Stimulated activated CD8-positive, alpha-beta memory T cell treated with anti-CD3 and anti-CD28 coated beads, Interleukin-4, amount 100 ng/mL, for 4 hours (primary cell): ENCODE results near the gene SLC44A1.
"Not testable (repeated sequence)": the region's sequence is repeated elsewhere in the genome, so short reads cannot be mapped to it uniquely, and the experiment has no call there.

Experiments used
- DNase-seq, 2 donors: peaks; one replicate each; pipeline ENCODE4 v3.0.0-alpha.2; 2020; ENCODE audit warnings: low read depth in 2 of 2, low spot score in 1 of 2

The SLC44A1 gene

GRCh38 chr9:105242062-105242461, 2.4 kb upstream of the SLC44A1 start:
- DNase-seq: no peak

- DNase-seq: no peak
Measured at GRCh38 chr9:105242557-105242956, 1.9 kb upstream of the SLC44A1 start.

GRCh38 chr9:105243015-105243686, 1.3 kb upstream of the SLC44A1 start:
- no peak for DNase-seq

GRCh38 chr9:105244734-105245028, 230 bp downstream of the SLC44A1 start:
- DNase-seq: no peak

- DNase-seq: peak; percentile 1 to 2
Measured at GRCh38 chr9:105245029-105245890, 809 bp downstream of the SLC44A1 start.

GRCh38 chr9:105245891-105246161, 1.4 kb downstream of the SLC44A1 start:
- no peak for DNase-seq

- DNase-seq: no peak
Measured at GRCh38 chr9:105246656-105247173, 2.3 kb downstream of the SLC44A1 start.

GRCh38 chr9:105248691-105249090, 4.2 kb downstream of the SLC44A1 start:
- no peak for DNase-seq

- DNase-seq: no peak
Measured at GRCh38 chr9:105251133-105251532, 6.7 kb downstream of the SLC44A1 start.

GRCh38 chr9:105251733-105252404, 7.4 kb downstream of the SLC44A1 start:
- no peak for DNase-seq

GRCh38 chr9:105252405-105252756, 7.9 kb downstream of the SLC44A1 start:
- DNase-seq: no peak

GRCh38 chr9:105254226-105254625, 9.8 kb downstream of the SLC44A1 start:
- no peak for DNase-seq

GRCh38 chr9:105255421-105255820, 11.0 kb downstream of the SLC44A1 start:
- DNase-seq: no peak

GRCh38 chr9:105256569-105256968, 12.1 kb downstream of the SLC44A1 start:
- not testable (repeated sequence) for DNase-seq

- DNase-seq: no peak
Measured at GRCh38 chr9:105257809-105258208, 13.4 kb downstream of the SLC44A1 start.

- no peak for DNase-seq
Measured at GRCh38 chr9:105258225-105258737, 13.8 kb downstream of the SLC44A1 start.

- DNase-seq: no peak
Measured at GRCh38 chr9:105259274-105259673, 14.8 kb downstream of the SLC44A1 start.

GRCh38 chr9:105259731-105260612, 15.5 kb downstream of the SLC44A1 start:
- DNase-seq: no peak

- DNase-seq: no peak
Measured at GRCh38 chr9:105262497-105262896, 18.0 kb downstream of the SLC44A1 start.

GRCh38 chr9:105264380-105264779, 19.9 kb downstream of the SLC44A1 start:
- DNase-seq: no peak

- not testable (repeated sequence) for DNase-seq
Measured at GRCh38 chr9:105268254-105268653, 23.8 kb downstream of the SLC44A1 start.
